GM21529 (cell line): Measurements from ENCODE around the gene ADGRD1.

Experiments
- ATAC-seq: cut with Tn5 transposase; IDR thresholded peaks from one replicate; pipeline ENCODE4 v1.9.1; 2021; ENCODE audit not compliant: unreplicated experiment

The ADGRD1 gene

GRCh38 chr12:130965214-130965613 is 11.5 kb downstream of the ADGRD1 start:
- ATAC-seq, result no peak

- ATAC-seq, result no peak
These were observed 12.0 kb downstream of the ADGRD1 start for GRCh38 chr12:130965668-130966067.

GRCh38 chr12:130966443-130967030 is 12.8 kb downstream of the ADGRD1 start:
- ATAC-seq, result no peak

- ATAC-seq, result no peak
These were observed 13.9 kb downstream of the ADGRD1 start for GRCh38 chr12:130967636-130968035.

GRCh38 chr12:130968611-130969010 is 14.9 kb downstream of the ADGRD1 start:
- ATAC-seq, result no peak

- no peak for ATAC-seq
These were observed 15.5 kb downstream of the ADGRD1 start for GRCh38 chr12:130969223-130969622.

GRCh38 chr12:130970165-130970907 is 16.6 kb downstream of the ADGRD1 start:
- ATAC-seq, result peak; percentile 80

- ATAC-seq, result peak; percentile 37
These were observed 17.2 kb downstream of the ADGRD1 start for GRCh38 chr12:130970908-130971233.

GRCh38 chr12:130971925-130972585 is 18.3 kb downstream of the ADGRD1 start:
- no peak for ATAC-seq

GRCh38 chr12:130972586-130972950 is 18.9 kb downstream of the ADGRD1 start:
- ATAC-seq, result no peak

GRCh38 chr12:130973109-130973508 is 19.4 kb downstream of the ADGRD1 start:
- ATAC-seq, result no peak

GRCh38 chr12:130973906-130974305 is 20.2 kb downstream of the ADGRD1 start:
- no peak for ATAC-seq

GRCh38 chr12:130975116-130975515 is 21.4 kb downstream of the ADGRD1 start:
- ATAC-seq, result no peak

GRCh38 chr12:130976171-130976720 is 22.5 kb downstream of the ADGRD1 start:
- ATAC-seq, result no peak

GRCh38 chr12:130977046-130977742 is 23.5 kb downstream of the ADGRD1 start:
- no peak for ATAC-seq

- ATAC-seq, result no peak
These were observed 24.0 kb downstream of the ADGRD1 start for GRCh38 chr12:130977743-130978095.

- ATAC-seq, result no peak
These were observed 25.1 kb downstream of the ADGRD1 start for GRCh38 chr12:130978785-130979184.

GRCh38 chr12:130981074-130981742 is 27.5 kb downstream of the ADGRD1 start:
- ATAC-seq, result no peak

- no peak for ATAC-seq
These were observed 28.2 kb downstream of the ADGRD1 start for GRCh38 chr12:130981911-130982310.

- ATAC-seq, result no peak
These were observed 29.0 kb downstream of the ADGRD1 start for GRCh38 chr12:130982565-130983225.
